SK-N-SH treated with all-trans-retinoic acid at 6 μM for 48 hours (cell line): ENCODE data around the gene ZBTB22.

ENCODE experiments used
- CSRNP3 ChIP-seq: fragments of 250-450 bp; sonication (Bioruptor Pico); IDR thresholded peaks from 2 replicates; pipeline ENCODE4 v1.5.1; 2021; ENCODE audit warnings: mild to moderate bottlenecking, moderate library complexity
- OSR1 ChIP-seq: fragments of 250-450 bp; sonication (Bioruptor Pico); IDR thresholded peaks from 2 replicates; pipeline ENCODE4 v1.8.0; 2022; ENCODE audit warnings: moderate library complexity, mild to moderate bottlenecking, inconsistent platforms
- POU6F1 ChIP-seq: fragments of 250-450 bp; sonication (Bioruptor Pico); IDR thresholded peaks from 2 replicates; pipeline ENCODE4 v1.8.0; 2021; ENCODE audit warnings: low read depth, mild to moderate bottlenecking, moderate library complexity, borderline replicate concordance
- PPARA ChIP-seq: fragments of 250-450 bp; sonication (Bioruptor Pico); IDR thresholded peaks from 2 replicates; pipeline ENCODE4 v1.5.0; 2020; ENCODE audit warnings: mild to moderate bottlenecking, borderline replicate concordance
- RARB ChIP-seq: fragments of 250-450 bp; sonication (Bioruptor Pico); IDR thresholded peaks from 2 replicates; pipeline ENCODE4 v1.8.0; 2021; ENCODE audit warnings: mild to moderate bottlenecking, moderate library complexity
- TCF4 ChIP-seq: fragments of 250-450 bp; sonication (Bioruptor Pico); IDR thresholded peaks from 2 replicates; pipeline ENCODE4 v1.8.0; 2021; ENCODE audit warnings: mild to moderate bottlenecking, moderate library complexity, borderline replicate concordance
- TOX ChIP-seq: fragments of 250-450 bp; sonication (Bioruptor Pico); IDR thresholded peaks from 2 replicates; pipeline ENCODE4 v1.8.0; 2021; ENCODE audit warnings: mild to moderate bottlenecking, moderate library complexity, borderline replicate concordance
- ZFP3 ChIP-seq: fragments of 250-450 bp; sonication (Bioruptor Pico); IDR thresholded peaks from 2 replicates; pipeline ENCODE4 v1.5.0; 2020; ENCODE audit warnings: mild to moderate bottlenecking, moderate library complexity

- TF ChIP-seq ZFP3 (CRISPR knock-in tag) (no peak), RARB (CRISPR knock-in tag) (no peak), OSR1 (CRISPR knock-in tag) (no peak), POU6F1 (CRISPR knock-in tag) (no peak), TOX (CRISPR knock-in tag) (no peak), CSRNP3 (CRISPR knock-in tag) (no peak), TCF4 (CRISPR knock-in tag) (no peak), PPARA (CRISPR knock-in tag) (no peak)
These were observed 21.7 kb downstream of the ZBTB22 start for GRCh38 chr6:33295621-33296369.
